SU-DHL-6 (cell line): ENCODE measurements around the gene NDNF.

Source experiments
- H2AFZ ChIP-seq: fragments of 200-600 bp; sonication (generic); 2 replicates; pipeline ENCODE4 v1.6.1; 2014; ENCODE audit warnings: low read depth, mild to moderate bottlenecking, moderate library complexity, mixed read lengths, antibody characterized with exemption, low read length; ENCODE audit not compliant: severe bottlenecking
- H3F3A ChIP-seq: fragments of 200-600 bp; shearing (Covaris generic); 2 replicates; pipeline ENCODE4 v1.6.0; 2016; ENCODE audit warnings: antibody characterized with exemption, mild to moderate bottlenecking; ENCODE audit not compliant: insufficient read depth
- H3K27ac ChIP-seq: fragments of 200-600 bp; sonication (generic); 2 replicates; pipeline ENCODE4 v1.5.1; 2016; ENCODE audit warnings: low read depth, mild to moderate bottlenecking, low read length, moderate library complexity, mixed read lengths
- H3K27me3 ChIP-seq: fragments of 200-600 bp; sonication (generic), shearing (Covaris generic); 2 replicates; pipeline ENCODE4 v1.6.0; 2014; ENCODE audit warnings: mild to moderate bottlenecking, low read length
- H3K36me3 ChIP-seq: fragments of 200-600 bp; sonication (generic); 2 replicates; pipeline ENCODE4 v1.6.1; 2014; ENCODE audit warnings: mild to moderate bottlenecking, low read length, mixed read lengths
- H3K4me2 ChIP-seq: fragments of 300-600, 200-600 bp; shearing (Covaris generic), sonication (generic); 2 replicates; pipeline ENCODE4 v1.6.0; 2014; ENCODE audit warnings: low read length, low read depth, mild to moderate bottlenecking; ENCODE audit not compliant: poor library complexity, severe bottlenecking
- H3K4me3 ChIP-seq: fragments of 200-600 bp; sonication (generic); 2 replicates; pipeline ENCODE4 v1.5.1; 2014; ENCODE audit warnings: antibody characterized with exemption, low read length, mild to moderate bottlenecking, mixed read lengths; ENCODE audit not compliant: insufficient read depth, poor library complexity, severe bottlenecking
- H3K79me2 ChIP-seq: fragments of 200-600 bp; sonication (generic); 2 replicates; pipeline ENCODE4 v1.6.1; 2014; ENCODE audit warnings: mild to moderate bottlenecking, low read length, moderate library complexity; ENCODE audit not compliant: insufficient read depth
- H3K9ac ChIP-seq: fragments of 200-600 bp; sonication (generic); 2 replicates; pipeline ENCODE4 v1.7.0; 2014; ENCODE audit warnings: mild to moderate bottlenecking, low read length
- H3K9me2 ChIP-seq: fragments of 200-600 bp; sonication (generic); replicated peaks from 2 replicates; pipeline ENCODE4 v1.6.1; 2014; ENCODE audit warnings: low read length; ENCODE audit not compliant: insufficient read depth
- H3K9me3 ChIP-seq: fragments of 200-600 bp; sonication (generic); 2 replicates; pipeline ENCODE4 v1.6.1; 2014; ENCODE audit warnings: low read length, mixed read lengths; ENCODE audit not compliant: insufficient read depth
- H4K20me1 ChIP-seq: fragments of 200-600 bp; sonication (generic); 2 replicates; pipeline ENCODE4 v1.6.1; 2014; ENCODE audit warnings: low read depth, mild to moderate bottlenecking, antibody characterized with exemption, low read length, moderate library complexity, mixed read lengths
- EZH2phosphoT487 ChIP-seq: fragments of 200-600 bp; sonication (generic), shearing (Covaris generic); conservative IDR thresholded peaks from 2 replicates; pipeline ENCODE4 v1.6.1; 2018; ENCODE audit warnings: mild to moderate bottlenecking, antibody characterized with exemption, low read length, moderate library complexity, mixed read lengths
- TF ChIP-seq, protein P1 (sequence below): fragments of 200-600 bp; sonication (generic); IDR thresholded peaks from one replicate; pipeline ENCODE4 v1.5.1; 2017; ENCODE audit warnings: antibody characterized with exemption, mild to moderate bottlenecking, low read length, moderate library complexity; ENCODE audit not compliant: insufficient read depth, poor library complexity, severe bottlenecking

The NDNF gene

DNA sequence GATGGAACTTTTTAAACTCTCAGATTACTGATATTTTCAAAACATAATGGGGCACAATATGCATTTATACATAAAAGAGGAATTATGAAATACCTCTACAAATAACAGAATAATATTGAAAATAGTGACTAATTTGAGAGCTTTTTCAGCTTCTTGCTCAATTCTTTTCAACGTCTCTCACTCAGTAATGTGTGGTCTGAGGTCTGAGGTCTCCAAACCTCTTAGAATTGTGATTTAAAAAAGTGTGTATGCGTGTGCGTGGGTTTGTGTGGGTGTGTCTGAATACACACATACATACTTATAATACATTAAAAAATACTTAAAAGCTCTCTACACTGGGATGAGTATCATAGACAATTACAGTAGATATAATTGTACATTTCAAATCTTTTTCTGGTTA is 7.9 kb downstream of the NDNF start:
- Histone ChIP-seq H3K27ac (no peak overlapping the region), H3K27me3 (no peaks in the 10 kb centered on the region), H4K20me1 (no peaks in the 10 kb centered on the region), H3K9me3 (no peaks in the 10 kb centered on the region), H3K9me2 (no peaks in the 10 kb centered on the region), H3K4me2 (no peak overlapping the region), H3K4me3 (no peak overlapping the region), H3F3A (no peaks in the 10 kb centered on the region), H3K79me2 (no peaks in the 10 kb centered on the region), H3K9ac (no peak overlapping the region), H2AFZ (no peak overlapping the region), H3K36me3 (no peaks in the 10 kb centered on the region)
- TF ChIP-seq, protein P1, sequence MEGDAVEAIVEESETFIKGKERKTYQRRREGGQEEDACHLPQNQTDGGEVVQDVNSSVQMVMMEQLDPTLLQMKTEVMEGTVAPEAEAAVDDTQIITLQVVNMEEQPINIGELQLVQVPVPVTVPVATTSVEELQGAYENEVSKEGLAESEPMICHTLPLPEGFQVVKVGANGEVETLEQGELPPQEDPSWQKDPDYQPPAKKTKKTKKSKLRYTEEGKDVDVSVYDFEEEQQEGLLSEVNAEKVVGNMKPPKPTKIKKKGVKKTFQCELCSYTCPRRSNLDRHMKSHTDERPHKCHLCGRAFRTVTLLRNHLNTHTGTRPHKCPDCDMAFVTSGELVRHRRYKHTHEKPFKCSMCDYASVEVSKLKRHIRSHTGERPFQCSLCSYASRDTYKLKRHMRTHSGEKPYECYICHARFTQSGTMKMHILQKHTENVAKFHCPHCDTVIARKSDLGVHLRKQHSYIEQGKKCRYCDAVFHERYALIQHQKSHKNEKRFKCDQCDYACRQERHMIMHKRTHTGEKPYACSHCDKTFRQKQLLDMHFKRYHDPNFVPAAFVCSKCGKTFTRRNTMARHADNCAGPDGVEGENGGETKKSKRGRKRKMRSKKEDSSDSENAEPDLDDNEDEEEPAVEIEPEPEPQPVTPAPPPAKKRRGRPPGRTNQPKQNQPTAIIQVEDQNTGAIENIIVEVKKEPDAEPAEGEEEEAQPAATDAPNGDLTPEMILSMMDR: no peak
- no peak for TF ChIP-seq EZH2phosphoT487

DNA sequence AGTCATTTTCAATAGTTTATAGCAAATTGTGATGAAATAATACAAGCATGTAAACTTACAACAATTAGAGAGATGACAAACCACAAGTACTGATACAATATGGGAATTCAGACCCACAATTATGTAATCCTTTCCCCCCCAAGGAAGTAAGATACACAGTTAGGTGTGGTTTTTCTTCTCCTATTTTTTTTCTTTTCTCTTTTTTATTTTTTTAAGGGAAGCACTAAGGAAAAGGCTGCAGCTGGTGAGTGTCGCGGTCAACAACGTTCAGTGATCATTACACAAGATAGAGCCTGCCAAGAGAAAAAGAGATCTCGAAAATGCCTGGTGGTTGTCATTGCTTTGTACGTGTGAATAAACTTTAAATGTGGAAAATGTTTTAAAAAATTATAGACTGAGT is 9.8 kb downstream of the NDNF start:
- H3K9me3 ChIP-seq: no peaks in the 10 kb centered on the region
- no peak overlapping the region for H3K9ac ChIP-seq
- no peaks in the 10 kb centered on the region for H3K36me3 ChIP-seq
- no peak for TF ChIP-seq EZH2phosphoT487
- TF ChIP-seq, protein P1: no peak
- H2AFZ ChIP-seq: no peak overlapping the region
- no peaks in the 10 kb centered on the region for H3K27me3 ChIP-seq
- H3K79me2 ChIP-seq: no peaks in the 10 kb centered on the region
- H3F3A ChIP-seq: no peaks in the 10 kb centered on the region
- no peaks in the 10 kb centered on the region for H3K9me2 ChIP-seq
- no peak overlapping the region for H3K4me2 ChIP-seq
- no peak overlapping the region for H3K27ac ChIP-seq
- H4K20me1 ChIP-seq: no peaks in the 10 kb centered on the region
- H3K4me3 ChIP-seq: no peak overlapping the region

DNA sequence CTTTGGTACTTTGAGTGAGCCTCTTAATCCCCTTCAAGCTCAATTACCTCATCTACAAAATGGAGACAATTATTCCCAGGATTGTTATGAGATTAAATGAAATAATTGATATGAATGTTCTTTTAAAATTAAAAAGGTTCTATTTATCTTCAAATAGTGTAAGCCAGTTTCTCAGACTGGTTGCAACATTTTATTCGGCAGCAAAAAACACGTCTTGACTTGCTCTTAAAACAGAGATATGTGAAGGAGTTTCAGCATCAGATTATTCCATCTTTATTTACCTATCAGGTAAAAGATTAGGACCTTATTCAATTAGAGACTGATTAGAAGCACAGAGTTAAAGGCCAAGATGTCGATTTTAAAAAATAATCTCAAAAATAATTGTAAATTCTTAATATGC is 10.5 kb downstream of the NDNF start:
- H3K4me2 ChIP-seq: no peak overlapping the region
- H3K9me2 ChIP-seq: no peaks in the 10 kb centered on the region
- H3K27ac ChIP-seq: no peak overlapping the region
- no peaks in the 10 kb centered on the region for H3K79me2 ChIP-seq
- H2AFZ ChIP-seq: no peak overlapping the region
- no peak overlapping the region for H3K9ac ChIP-seq
- no peak overlapping the region for H3K4me3 ChIP-seq
- TF ChIP-seq EZH2phosphoT487: no peak
- TF ChIP-seq, protein P1: no peak
- H3K9me3 ChIP-seq: no peaks in the 10 kb centered on the region
- H3K27me3 ChIP-seq: no peaks in the 10 kb centered on the region
- H3F3A ChIP-seq: no peaks in the 10 kb centered on the region
- no peaks in the 10 kb centered on the region for H4K20me1 ChIP-seq
- no peaks in the 10 kb centered on the region for H3K36me3 ChIP-seq

DNA sequence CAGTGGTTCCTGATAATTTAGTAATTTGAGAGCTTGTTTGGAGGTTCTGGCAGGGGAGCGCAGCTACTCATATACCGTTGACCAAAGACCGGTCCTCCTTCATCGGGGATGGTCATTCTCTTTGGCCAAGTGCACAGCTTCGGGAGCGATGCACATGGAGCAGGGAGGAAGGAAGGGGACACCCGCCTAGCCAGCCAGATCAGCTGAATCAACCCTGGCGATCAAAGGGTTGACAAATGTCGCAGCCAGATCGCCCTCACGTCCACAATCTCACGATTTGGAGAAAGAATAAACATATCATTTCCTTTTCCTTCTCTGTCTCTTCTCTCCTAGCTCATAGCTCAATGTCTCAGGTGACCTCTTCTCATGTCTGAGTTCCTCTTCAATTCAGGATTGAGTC is 11.1 kb downstream of the NDNF start:
- H3K4me3 ChIP-seq: no peak overlapping the region
- H3K36me3 ChIP-seq: no peaks in the 10 kb centered on the region
- H3K4me2 ChIP-seq: no peak overlapping the region
- no peaks in the 10 kb centered on the region for H3K79me2 ChIP-seq
- H3K9me3 ChIP-seq: no peaks in the 10 kb centered on the region
- no peak overlapping the region for H3K9ac ChIP-seq
- TF ChIP-seq, protein P1: no peak
- TF ChIP-seq EZH2phosphoT487: no peak
- no peaks in the 10 kb centered on the region for H4K20me1 ChIP-seq
- no peaks in the 10 kb centered on the region for H3K27me3 ChIP-seq
- H3K9me2 ChIP-seq: no peaks in the 10 kb centered on the region
- no peak overlapping the region for H3K27ac ChIP-seq
- H2AFZ ChIP-seq: no peak overlapping the region
- H3F3A ChIP-seq: no peaks in the 10 kb centered on the region
